OCI-LY7 (cell line): ENCODE results near the gene PTPN14. TPM values are rescaled to one million over a fixed set of nuclear protein-coding genes. Genes with fewer than 3 reads are reported as not detected.
"Not testable (repeated sequence)": the region's sequence is repeated elsewhere in the genome, so short reads cannot be mapped to it uniquely, and the experiment has no call there.

ENCODE experiments used
- BruUV-seq: library from RNA; stranded (reverse); fragments of 400-500 nt; replicated peaks from 2 replicates; lab custom pipeline; 2021; lab: Mats Ljungman, UMichigan
- CTCF ChIA-PET: fragments of 300-600 bp; sonication (Branson Sonifier 250); formaldehyde crosslinking; loops from one replicate; lab custom pipeline; 2022; ENCODE audit warnings: antibody characterized with exemption; ENCODE audit not compliant: unreplicated experiment; lab: Charles Lee
- POLR2A ChIA-PET: fragments of 300-600 bp; sonication (Branson Sonifier 250); formaldehyde crosslinking; loops from one replicate; lab custom pipeline; 2022; ENCODE audit warnings: antibody characterized with exemption; lab: Charles Lee
- DNase-seq: peaks from one replicate; pipeline ENCODE4 v3.0.0-alpha.2; 2015; ENCODE audit warnings: low spot score
- H2AFZ ChIP-seq: fragments of 200-600 bp; sonication (generic), shearing (Covaris generic); 2 replicates; pipeline ENCODE4 v1.6.1; 2014; ENCODE audit warnings: mild to moderate bottlenecking, antibody characterized with exemption, low read length, moderate library complexity
- H3K27ac ChIP-seq: fragments of 200-600 bp; sonication (generic); 2 replicates; pipeline ENCODE4 v1.5.1; 2014; ENCODE audit warnings: mixed run types, low read depth, mild to moderate bottlenecking, moderate library complexity, low read length, inconsistent platforms; ENCODE audit not compliant: poor library complexity, severe bottlenecking
- H3K36me3 ChIP-seq: fragments of 200-600 bp; sonication (generic); 2 replicates; pipeline ENCODE4 v1.6.1; 2014; ENCODE audit warnings: mild to moderate bottlenecking, antibody characterized with exemption, low read length, moderate library complexity, mixed read lengths; ENCODE audit not compliant: insufficient read depth
- H3K4me1 ChIP-seq: fragments of 200-600 bp; sonication (generic); 2 replicates; pipeline ENCODE4 v1.5.1; 2014; ENCODE audit warnings: mild to moderate bottlenecking, low read length; ENCODE audit not compliant: insufficient read depth, poor library complexity, severe bottlenecking
- H3K4me2 ChIP-seq: fragments of 200-600 bp; sonication (generic); 2 replicates; pipeline ENCODE4 v1.6.1; 2014; ENCODE audit warnings: mild to moderate bottlenecking, low read length
- H3K4me3 ChIP-seq: fragments of 200-600 bp; sonication (generic); 2 replicates; pipeline ENCODE4 v1.5.1; 2014; ENCODE audit warnings: mild to moderate bottlenecking, low read depth, low read length; ENCODE audit not compliant: poor library complexity, severe bottlenecking
- H3K79me2 ChIP-seq: fragments of 200-600 bp; sonication (generic); 2 replicates; pipeline ENCODE4 v1.6.1; 2016; ENCODE audit warnings: low read depth, mild to moderate bottlenecking, low read length, moderate library complexity, mixed read lengths; ENCODE audit not compliant: insufficient read depth
- H3K9me2 ChIP-seq: fragments of 200-600 bp; sonication (generic); 2 replicates; pipeline ENCODE4 v1.6.1; 2016; ENCODE audit warnings: mild to moderate bottlenecking, low read length, mixed read lengths; ENCODE audit not compliant: insufficient read depth
- H3K9me3 ChIP-seq: fragments of 200-600 bp; sonication (generic); 2 replicates; pipeline ENCODE4 v1.6.1; 2014; ENCODE audit warnings: mild to moderate bottlenecking, mixed run types, low read length, mixed read lengths
- H4K20me1 ChIP-seq: fragments of 200-600 bp; sonication (generic); 2 replicates; pipeline ENCODE4 v1.6.1; 2014; ENCODE audit warnings: mild to moderate bottlenecking, antibody characterized with exemption, low read length, moderate library complexity, mixed read lengths; ENCODE audit not compliant: insufficient read depth
- CTCF ChIP-seq: fragments of 200-600 bp; sonication (generic); conservative IDR thresholded peaks from 2 replicates; pipeline ENCODE4 v1.5.1; 2014; ENCODE audit warnings: mild to moderate bottlenecking, antibody characterized with exemption, low read length, moderate library complexity, mixed read lengths
- EZH2phosphoT487 ChIP-seq: fragments of 200-600 bp; sonication (generic); IDR thresholded peaks from 2 replicates; pipeline ENCODE4 v1.6.1; 2018; ENCODE audit warnings: low read depth, borderline replicate concordance, mild to moderate bottlenecking, mixed run types, antibody characterized with exemption, low read length, moderate library complexity, mixed read lengths
- intact Hi-C: fragments of 100-400 bp; cut with micrococcal nuclease; formaldehyde crosslinking; loops from one replicate; pipeline ENCODE4 v1.10.0; 2022; ENCODE audit not compliant: unreplicated experiment
- total RNA-seq, 2 experiments: library from RNA; depleted of rRNA in 1 of 2; stranded (reverse); fragments of >200 nt in 1 of 2; shearing (Covaris generic) in 1 of 2; gene quantifications; 2 replicates each; pipeline ENCODE4 v1.2.3, GENCODE V29; 2014 to 2022

Gene PTPN14
- total RNA-seq, 2 experiments from 2014 or later: not detected

- Histone ChIP-seq H3K27ac (no peak overlapping the region), H3K4me3 (no peak overlapping the region), H3K9me3 (no peaks in the 10 kb centered on the region), H3K4me1 (no peaks in the 10 kb centered on the region), H4K20me1 (no peaks in the 10 kb centered on the region), H3K9me2 (no peaks in the 10 kb centered on the region), H3K79me2 (no peaks in the 10 kb centered on the region), H3K4me2 (no peak overlapping the region), H3K36me3 (no peaks in the 10 kb centered on the region), H2AFZ (no peak overlapping the region)
- ChIA-PET CTCF (no interaction called here), POLR2A (interaction anchor here (1.5 kb wide), 1 partner anchor 41 kb away, joined by 4 read pairs; no protein-coding TSS in a partner anchor)
- BruUV-seq: no TSS peak
- no peak for DNase-seq
- intact Hi-C loops: no loop called here
- TF ChIP-seq CTCF (no peak), EZH2phosphoT487 (no peak)
Observed at GRCh38 chr1:214498021-214498420, 53.4 kb downstream of the PTPN14 start.

- no peak for DNase-seq
- Histone ChIP-seq H3K9me2 (no peaks in the 10 kb centered on the region), H3K4me1 (no peaks in the 10 kb centered on the region), H3K27ac (no peak overlapping the region), H3K79me2 (no peaks in the 10 kb centered on the region), H3K4me2 (no peak overlapping the region), H3K9me3 (no peaks in the 10 kb centered on the region), H3K36me3 (no peaks in the 10 kb centered on the region), H2AFZ (no peak overlapping the region), H4K20me1 (no peaks in the 10 kb centered on the region), H3K4me3 (no peak overlapping the region)
- intact Hi-C loops: no loop called here
- TF ChIP-seq CTCF (no peak), EZH2phosphoT487 (no peak)
- CTCF ChIA-PET: no interaction called here
- BruUV-seq: no TSS peak
- POLR2A ChIA-PET: no interaction called here
Observed at GRCh38 chr1:214496126-214496525, 55.3 kb downstream of the PTPN14 start.

GRCh38 chr1:214494706-214495105 is 56.7 kb downstream of the PTPN14 start:
- Histone ChIP-seq H3K4me2 (no peak overlapping the region), H4K20me1 (no peaks in the 10 kb centered on the region), H3K79me2 (no peaks in the 10 kb centered on the region), H3K9me2 (no peaks in the 10 kb centered on the region), H3K4me1 (no peaks in the 10 kb centered on the region), H3K27ac (no peak overlapping the region), H2AFZ (no peak overlapping the region), H3K9me3 (no peaks in the 10 kb centered on the region), H3K36me3 (no peaks in the 10 kb centered on the region), H3K4me3 (no peak overlapping the region)
- no peak for DNase-seq
- CTCF ChIA-PET: no interaction called here
- no TSS peak for BruUV-seq
- intact Hi-C loops: no loop called here
- POLR2A ChIA-PET: no interaction called here
- TF ChIP-seq EZH2phosphoT487: no peak

- H3K9me2 ChIP-seq, CTCF ChIA-PET, DNase-seq, POLR2A ChIA-PET, H4K20me1 ChIP-seq, H3K4me2 ChIP-seq, H3K9me3 ChIP-seq, BruUV-seq, intact Hi-C loops, H3K4me3 ChIP-seq, H3K27ac ChIP-seq, H3K36me3 ChIP-seq, H3K79me2 ChIP-seq, H2AFZ ChIP-seq, H3K4me1 ChIP-seq: not testable (repeated sequence)
Observed at GRCh38 chr1:214494179-214494578, 57.2 kb downstream of the PTPN14 start.
